ENCODE measurements around the gene MELTF.

The MELTF gene

GRCh38 chr3:197006446-197006845, 23.2 kb downstream of the MELTF start:
- Histone ChIP-seq H3K4ac (ENCODE audit: low read depth in 1 of 2, low read length in 2 of 2) (no peak overlapping the region), H3K79me1 (replicated peaks; ENCODE audit: low read length, poor library complexity, severe bottlenecking) (no peaks in the 10 kb centered on the region), H3K27me3 (ENCODE audit: control insufficient read depth in 1 of 2, insufficient read depth in 1 of 2, low read length in 2 of 2) (peaks cover 7 to 29% of the 10 kb centered on the region in 2 experiments), H3K4me1 (ENCODE audit: control insufficient read depth, insufficient read depth, low read depth, low read length) (peaks cover 13% of the 10 kb centered on the region), H4K91ac (ENCODE audit: low read length) (no peak overlapping the region), H2BK5ac (ENCODE audit: low read depth, low read length, poor library complexity, severe bottlenecking) (no peak overlapping the region), H3K36me3 (ENCODE audit: control insufficient read depth in 1 of 2, insufficient read depth in 2 of 2, low read depth in 1 of 2, low read length in 2 of 2) (no peaks in the 10 kb centered on the region), H3K9ac (ENCODE audit: low read length) (no peak overlapping the region), H3K18ac (ENCODE audit: low read depth in 1 of 2, low read length in 2 of 2) (no peak overlapping the region), H2BK15ac (ENCODE audit: low read depth, poor library complexity, severe bottlenecking) (no peak overlapping the region), H2AK5ac (ENCODE audit: low read length, severe bottlenecking) (no peak overlapping the region), H2AFZ (ENCODE audit: low read depth, low read length) (no peak overlapping the region), H3K4me3 (ENCODE audit: insufficient read depth in 1 of 2, low read depth in 1 of 2, low read length in 2 of 2) (no peak overlapping the region), H2BK12ac (ENCODE audit: low read length in 2 of 2) (no peak overlapping the region), H3K4me2 (ENCODE audit: low read length, poor library complexity, severe bottlenecking) (no peak overlapping the region), H3K23ac (ENCODE audit: low read length in 2 of 2) (no peak overlapping the region), H2BK120ac (ENCODE audit: low read depth, low read length) (no peak overlapping the region), H3K14ac (ENCODE audit: low read length in 2 of 2) (no peak overlapping the region), H3K27ac (ENCODE audit: low read length, poor library complexity, severe bottlenecking) (no peak overlapping the region), H3K9me3 (ENCODE audit: control insufficient read depth, low read length) (no peaks in the 10 kb centered on the region), H4K8ac (ENCODE audit: low read length) (no peak overlapping the region)
- DNase-seq, result no peak
- WGBS, result 92% methylated on average over 11 of the region's 11 CpGs

GRCh38 chr3:197003461-197004385, 25.9 kb downstream of the MELTF start:
- 32% methylated on average over 45 of the region's 61 CpGs for WGBS
- Histone ChIP-seq H3K36me3 (ENCODE audit: control insufficient read depth in 1 of 2, insufficient read depth in 2 of 2, low read depth in 1 of 2, low read length in 2 of 2) (no peaks in the 10 kb centered on the region), H3K4me3 (ENCODE audit: insufficient read depth in 1 of 2, low read depth in 1 of 2, low read length in 2 of 2) (peak overlapping the region; percentile 52 to 71), H3K4me1 (ENCODE audit: control insufficient read depth, insufficient read depth, low read depth, low read length) (peaks cover 17% of the 10 kb centered on the region), H3K4me2 (ENCODE audit: low read length, poor library complexity, severe bottlenecking) (peak overlapping the region; percentile 61), H3K9ac (ENCODE audit: low read length) (peak overlapping the region; percentile 74), H3K18ac (ENCODE audit: low read depth in 1 of 2, low read length in 2 of 2) (peak overlapping the region; percentile 55 to 58), H3K4ac (ENCODE audit: low read depth in 1 of 2, low read length in 2 of 2) (peak overlapping the region in 1 of 2 experiments; percentile 40), H2AFZ (ENCODE audit: low read depth, low read length) (no peak overlapping the region), H4K8ac (ENCODE audit: low read length) (peak overlapping the region; percentile 81), H3K27me3 (ENCODE audit: control insufficient read depth in 1 of 2, insufficient read depth in 1 of 2, low read length in 2 of 2) (peaks cover 7 to 23% of the 10 kb centered on the region in 2 experiments), H4K91ac (ENCODE audit: low read length) (peak overlapping the region; percentile 62), H3K79me1 (replicated peaks; ENCODE audit: low read length, poor library complexity, severe bottlenecking) (no peaks in the 10 kb centered on the region), H3K23ac (ENCODE audit: low read length in 2 of 2) (no peak overlapping the region), H2BK120ac (ENCODE audit: low read depth, low read length) (peak overlapping the region; percentile 30), H2BK5ac (ENCODE audit: low read depth, low read length, poor library complexity, severe bottlenecking) (no peak overlapping the region), H3K14ac (ENCODE audit: low read length in 2 of 2) (peak overlapping the region in 1 of 2 experiments; percentile 44), H3K27ac (ENCODE audit: low read length, poor library complexity, severe bottlenecking) (no peak overlapping the region), H2AK5ac (ENCODE audit: low read length, severe bottlenecking) (no peak overlapping the region), H3K9me3 (ENCODE audit: control insufficient read depth, low read length) (no peaks in the 10 kb centered on the region), H2BK12ac (ENCODE audit: low read length in 2 of 2) (no peak overlapping the region), H2BK15ac (ENCODE audit: low read depth, poor library complexity, severe bottlenecking) (peak overlapping the region; percentile 17)
- no peak for DNase-seq

GRCh38 chr3:197002701-197003454, 26.7 kb downstream of the MELTF start:
- Histone ChIP-seq H3K4me3 (ENCODE audit: insufficient read depth in 1 of 2, low read depth in 1 of 2, low read length in 2 of 2) (peak overlapping the region; percentile 52 to 71), H3K36me3 (ENCODE audit: control insufficient read depth in 1 of 2, insufficient read depth in 2 of 2, low read depth in 1 of 2, low read length in 2 of 2) (no peaks in the 10 kb centered on the region), H3K4me1 (ENCODE audit: control insufficient read depth, insufficient read depth, low read depth, low read length) (peaks cover 17% of the 10 kb centered on the region), H4K8ac (ENCODE audit: low read length) (peak overlapping the region; percentile 96), H3K4me2 (ENCODE audit: low read length, poor library complexity, severe bottlenecking) (peak overlapping the region; percentile 61), H3K23ac (ENCODE audit: low read length in 2 of 2) (no peak overlapping the region), H3K9ac (ENCODE audit: low read length) (peak overlapping the region; percentile 76), H3K27me3 (ENCODE audit: control insufficient read depth in 1 of 2, insufficient read depth in 1 of 2, low read length in 2 of 2) (peaks cover 0 to 14% of the 10 kb centered on the region in 2 experiments), H3K4ac (ENCODE audit: low read depth in 1 of 2, low read length in 2 of 2) (peak overlapping the region in 1 of 2 experiments; percentile 44), H2BK15ac (ENCODE audit: low read depth, poor library complexity, severe bottlenecking) (peak overlapping the region; percentile 84), H3K18ac (ENCODE audit: low read depth in 1 of 2, low read length in 2 of 2) (peak overlapping the region; percentile 55 to 67), H2BK5ac (ENCODE audit: low read depth, low read length, poor library complexity, severe bottlenecking) (no peak overlapping the region), H2BK120ac (ENCODE audit: low read depth, low read length) (peak overlapping the region; percentile 30), H2BK12ac (ENCODE audit: low read length in 2 of 2) (peak overlapping the region in 1 of 2 experiments; percentile 23), H2AK5ac (ENCODE audit: low read length, severe bottlenecking) (no peak overlapping the region), H2AFZ (ENCODE audit: low read depth, low read length) (peak overlapping the region; percentile 84), H3K14ac (ENCODE audit: low read length in 2 of 2) (no peak overlapping the region), H3K79me1 (replicated peaks; ENCODE audit: low read length, poor library complexity, severe bottlenecking) (no peaks in the 10 kb centered on the region), H3K27ac (ENCODE audit: low read length, poor library complexity, severe bottlenecking) (no peak overlapping the region), H4K91ac (ENCODE audit: low read length) (peak overlapping the region; percentile 31), H3K9me3 (ENCODE audit: control insufficient read depth, low read length) (no peaks in the 10 kb centered on the region)
- DNase-seq, result peak; percentile 64
- WGBS, result 3% methylated on average over 59 of the region's 113 CpGs

Data from mesenchymal stem cell (in vitro differentiated cells and primary cell).